ENCODE measurements around the gene MED27.

Gene MED27

GRCh38 chr9:131814707-131815106 lies 265.0 kb downstream of the MED27 start:
- no peaks in the 10 kb centered on the region for H3K4me1 ChIP-seq (ENCODE audit: insufficient read depth, low read length)
- H3K36me3 ChIP-seq (ENCODE audit: insufficient read depth, low read length): no peaks in the 10 kb centered on the region
- H3K27ac ChIP-seq (ENCODE audit: low read depth, low read length): no peak overlapping the region
- peaks cover 0 to 15% of the 10 kb centered on the region in 2 donors for H3K27me3 ChIP-seq (ENCODE audit: control insufficient read depth in 1 of 2, insufficient read depth in 2 of 2, low read length in 2 of 2)
- no peak overlapping the region for H3K9ac ChIP-seq (ENCODE audit: low read length)
- no peaks in the 10 kb centered on the region for H3K9me3 ChIP-seq (ENCODE audit: low read length)
- no peak overlapping the region for H3K4me3 ChIP-seq (ENCODE audit: low read depth in 1 of 2, low read length in 2 of 2)

GRCh38 chr9:131813116-131813515 lies 266.6 kb downstream of the MED27 start:
- Histone ChIP-seq H3K27me3 (ENCODE audit: control insufficient read depth in 1 of 2, insufficient read depth in 2 of 2, low read length in 2 of 2) (peaks cover 0 to 17% of the 10 kb centered on the region in 2 donors), H3K4me1 (ENCODE audit: insufficient read depth, low read length) (no peaks in the 10 kb centered on the region), H3K4me3 (ENCODE audit: low read depth in 1 of 2, low read length in 2 of 2) (no peak overlapping the region), H3K27ac (ENCODE audit: low read depth, low read length) (no peak overlapping the region), H3K9ac (ENCODE audit: low read length) (no peak overlapping the region), H3K36me3 (ENCODE audit: insufficient read depth, low read length) (no peaks in the 10 kb centered on the region), H3K9me3 (ENCODE audit: low read length) (no peaks in the 10 kb centered on the region)

- H3K27me3 ChIP-seq (ENCODE audit: control insufficient read depth in 1 of 2, insufficient read depth in 2 of 2, low read length in 2 of 2): peaks cover 0 to 17% of the 10 kb centered on the region in 2 donors
- no peaks in the 10 kb centered on the region for H3K4me1 ChIP-seq (ENCODE audit: insufficient read depth, low read length)
- no peaks in the 10 kb centered on the region for H3K36me3 ChIP-seq (ENCODE audit: insufficient read depth, low read length)
- H3K27ac ChIP-seq (ENCODE audit: low read depth, low read length): no peak overlapping the region
- H3K9me3 ChIP-seq (ENCODE audit: low read length): no peaks in the 10 kb centered on the region
- H3K9ac ChIP-seq (ENCODE audit: low read length): no peak overlapping the region
- H3K4me3 ChIP-seq (ENCODE audit: low read depth in 1 of 2, low read length in 2 of 2): no peak overlapping the region
Measured at GRCh38 chr9:131812116-131812790, 267.4 kb downstream of the MED27 start.

GRCh38 chr9:131811405-131811804 lies 268.3 kb downstream of the MED27 start:
- Histone ChIP-seq H3K4me1 (ENCODE audit: insufficient read depth, low read length) (no peaks in the 10 kb centered on the region), H3K4me3 (ENCODE audit: low read depth in 1 of 2, low read length in 2 of 2) (no peak overlapping the region), H3K27ac (ENCODE audit: low read depth, low read length) (no peak overlapping the region), H3K36me3 (ENCODE audit: insufficient read depth, low read length) (no peaks in the 10 kb centered on the region), H3K9me3 (ENCODE audit: low read length) (no peaks in the 10 kb centered on the region), H3K9ac (ENCODE audit: low read length) (no peak overlapping the region), H3K27me3 (ENCODE audit: control insufficient read depth in 1 of 2, insufficient read depth in 2 of 2, low read length in 2 of 2) (peaks cover 0 to 22% of the 10 kb centered on the region in 2 donors)

DNA sequence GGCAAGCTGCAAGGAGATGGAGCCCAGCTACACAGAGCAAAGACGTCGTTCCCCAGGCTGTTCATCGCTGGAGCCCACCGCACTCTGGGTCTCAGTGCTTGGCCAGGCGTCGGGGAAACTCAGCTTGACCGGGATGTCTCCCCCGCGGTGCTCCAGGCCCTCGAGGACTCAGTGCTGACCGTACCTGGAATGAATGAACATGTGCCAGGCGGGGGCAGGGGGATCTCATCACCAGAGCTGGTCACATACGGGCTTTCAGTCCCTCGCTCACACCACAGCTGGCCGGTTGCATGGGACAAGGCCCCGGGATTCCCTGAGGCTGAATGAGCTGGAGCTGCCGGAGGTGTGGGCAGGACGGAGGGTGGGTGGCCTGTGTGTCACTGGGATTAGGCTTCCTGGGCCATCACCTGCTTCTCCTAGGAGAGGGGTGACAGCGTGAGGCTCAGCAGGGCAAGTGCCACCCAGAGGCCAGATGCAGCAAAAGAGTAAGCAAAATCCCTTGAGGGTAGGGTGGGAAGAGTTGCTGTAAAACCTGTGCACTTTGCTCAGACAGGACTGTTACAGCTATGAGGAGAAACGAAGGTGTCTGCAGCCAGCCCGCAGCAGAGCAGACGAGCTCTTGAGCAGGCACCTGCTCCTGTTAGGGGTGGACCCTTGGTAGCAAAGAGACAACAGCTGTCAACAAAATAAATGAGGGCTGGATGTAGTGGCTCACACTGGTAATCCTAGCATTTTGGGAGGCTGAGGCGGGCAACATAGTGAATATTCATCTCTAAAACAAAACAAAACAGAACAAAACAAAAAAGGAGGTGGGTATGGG lies 269.1 kb downstream of the MED27 start:
- no peaks in the 10 kb centered on the region for H3K9me3 ChIP-seq (ENCODE audit: low read length)
- H3K36me3 ChIP-seq (ENCODE audit: insufficient read depth, low read length): no peaks in the 10 kb centered on the region
- no peak overlapping the region for H3K27ac ChIP-seq (ENCODE audit: low read depth, low read length)
- H3K9ac ChIP-seq (ENCODE audit: low read length): no peak overlapping the region
- H3K27me3 ChIP-seq (ENCODE audit: control insufficient read depth in 1 of 2, insufficient read depth in 2 of 2, low read length in 2 of 2): peaks cover 0 to 22% of the 10 kb centered on the region in 2 donors
- no peak overlapping the region for H3K4me3 ChIP-seq (ENCODE audit: low read depth in 1 of 2, low read length in 2 of 2)
- no peaks in the 10 kb centered on the region for H3K4me1 ChIP-seq (ENCODE audit: insufficient read depth, low read length)

Data from muscle layer of colon (tissue), 2 donors.